HG03565 (cell line): ENCODE data around the gene CPTP.

Experiments
- ATAC-seq: cut with Tn5 transposase; IDR thresholded peaks from one replicate; pipeline ENCODE4 v1.9.1; 2021; ENCODE audit warnings: mild to moderate bottlenecking, moderate library complexity; ENCODE audit not compliant: unreplicated experiment

The CPTP gene

DNA sequence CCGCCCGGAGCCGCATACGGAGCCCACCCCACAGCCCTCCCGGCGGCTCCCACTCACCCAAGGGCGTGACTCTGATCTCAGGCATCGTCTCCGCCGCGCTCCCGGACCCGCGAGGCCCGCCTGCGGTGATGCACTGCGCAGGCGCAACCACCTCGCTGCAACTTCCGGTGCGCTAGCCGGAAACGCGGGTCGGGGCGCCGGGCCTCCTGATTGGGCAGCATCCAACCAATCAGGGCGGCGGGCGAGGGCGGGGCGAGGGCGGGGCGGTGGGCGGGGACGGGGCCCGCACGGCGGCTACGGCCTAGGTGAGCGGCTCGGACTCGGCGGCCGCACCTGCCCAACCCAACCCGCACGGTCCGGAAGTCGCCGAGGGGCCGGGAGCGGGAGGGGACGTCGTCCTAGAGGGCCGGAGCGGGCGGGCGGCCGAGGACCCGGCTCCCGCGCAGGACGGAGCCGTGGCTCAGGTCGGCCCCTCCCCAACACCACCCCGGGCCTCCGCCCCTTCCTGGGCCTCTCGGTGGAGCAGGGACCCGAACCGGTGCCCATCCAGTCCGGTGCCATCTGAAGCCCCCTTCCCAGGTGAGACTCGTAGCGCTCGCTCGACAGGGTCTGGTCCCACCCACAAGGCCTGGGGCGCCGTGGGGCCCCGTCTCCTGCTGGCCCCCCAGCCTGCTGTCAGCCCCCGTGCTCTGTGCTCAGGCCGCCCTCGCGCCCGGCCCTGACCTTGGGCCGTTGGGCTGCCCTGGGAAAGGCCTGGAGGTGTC is at the start of gene CPTP, which contains the start of gene INTS11:
CPTP (plus strand) TSS at position 279 of the 764 bp plus-strand sequence. CDS start 2,109 bp downstream, outside the sequence.
INTS11 (minus strand) TSS at position 137 of the 764 bp plus-strand sequence; CDS start at position 85, 52 bp downstream.
- peak; percentile 77 for ATAC-seq

DNA sequence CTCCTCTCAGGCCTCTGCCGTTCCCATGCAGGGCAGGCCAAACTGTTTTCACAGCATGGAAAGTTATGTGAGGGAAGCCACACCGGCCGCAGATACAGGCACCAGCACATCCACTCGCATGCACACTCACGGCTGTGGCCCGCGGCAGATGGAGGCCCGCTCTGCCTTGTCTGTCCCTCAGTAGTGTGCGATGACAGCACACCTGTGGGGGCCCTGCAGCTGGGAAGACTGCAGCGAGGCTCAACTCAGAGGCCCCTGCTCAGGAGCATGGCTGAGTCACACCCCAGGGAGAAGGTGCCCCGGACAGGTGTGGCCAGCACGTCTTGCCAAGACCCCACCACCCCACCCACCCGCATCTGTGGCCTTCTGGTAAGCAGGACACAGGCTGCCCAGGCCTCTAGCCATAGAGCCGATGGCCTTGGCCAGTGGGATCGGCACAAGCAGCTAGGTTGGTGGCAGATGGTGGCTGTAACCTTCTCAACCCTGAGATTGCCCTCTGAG is 49.6 kb upstream of the CPTP start:
- no peak for ATAC-seq

DNA sequence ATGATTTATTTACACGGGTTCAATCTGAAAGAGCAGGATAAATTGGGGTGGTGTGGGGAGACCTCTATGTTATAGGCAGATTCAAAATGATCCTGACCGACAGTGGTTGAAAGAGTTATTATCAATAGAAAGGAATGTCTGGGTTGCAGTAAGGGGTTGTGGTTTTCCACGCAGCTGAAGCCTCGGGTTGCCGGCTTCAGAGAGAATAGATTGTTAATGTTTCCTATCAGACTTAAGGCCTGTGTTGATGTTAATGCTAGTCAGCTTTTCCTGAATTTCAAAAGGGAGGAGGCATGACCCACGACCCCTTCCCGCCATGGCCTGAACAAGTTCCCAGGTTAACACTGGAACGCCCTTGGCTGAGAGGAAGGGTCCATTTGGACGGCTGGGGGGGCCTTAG is 48.8 kb upstream of the CPTP start:
- no peak for ATAC-seq

DNA sequence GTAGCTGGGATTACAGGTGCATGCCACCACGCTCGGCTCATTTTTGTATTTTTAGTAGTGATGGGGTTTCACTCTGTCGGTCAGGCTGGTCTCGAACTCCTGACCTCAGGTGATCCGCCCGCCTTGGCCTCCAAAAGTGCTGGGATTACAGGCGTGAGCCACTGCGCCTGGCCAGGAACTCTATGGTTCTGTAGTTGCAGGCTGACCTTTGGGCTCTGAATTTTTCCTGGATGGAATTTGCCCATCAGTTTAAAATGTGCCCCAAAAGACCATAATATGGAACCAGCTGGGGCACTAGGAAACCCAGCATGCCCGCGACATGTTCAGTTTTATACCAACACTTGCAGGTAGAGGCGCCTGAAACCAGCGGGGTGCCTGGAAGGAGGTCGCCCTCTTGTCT is 46.0 kb upstream of the CPTP start:
- no peak for ATAC-seq

DNA sequence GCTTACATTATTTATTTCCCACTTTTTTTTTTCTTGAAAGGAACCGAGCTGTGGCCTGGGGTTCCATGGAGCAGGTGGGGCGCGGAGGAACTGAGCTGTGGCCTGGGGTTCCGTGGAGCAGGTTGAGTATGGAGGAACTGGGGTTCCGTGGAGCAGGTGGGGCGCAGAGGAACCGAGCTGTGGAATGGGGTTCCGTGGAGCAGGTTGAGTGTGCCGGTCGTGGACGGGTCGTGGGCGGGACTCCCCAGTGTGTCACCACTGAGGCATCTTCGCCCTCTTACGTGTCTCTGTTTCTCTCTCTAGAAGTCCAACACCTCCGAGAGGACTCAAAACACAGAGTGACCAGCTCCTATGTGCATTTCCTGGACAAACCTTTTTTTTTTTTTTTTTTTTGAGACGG is 45.6 kb upstream of the CPTP start:
- no peak for ATAC-seq

DNA sequence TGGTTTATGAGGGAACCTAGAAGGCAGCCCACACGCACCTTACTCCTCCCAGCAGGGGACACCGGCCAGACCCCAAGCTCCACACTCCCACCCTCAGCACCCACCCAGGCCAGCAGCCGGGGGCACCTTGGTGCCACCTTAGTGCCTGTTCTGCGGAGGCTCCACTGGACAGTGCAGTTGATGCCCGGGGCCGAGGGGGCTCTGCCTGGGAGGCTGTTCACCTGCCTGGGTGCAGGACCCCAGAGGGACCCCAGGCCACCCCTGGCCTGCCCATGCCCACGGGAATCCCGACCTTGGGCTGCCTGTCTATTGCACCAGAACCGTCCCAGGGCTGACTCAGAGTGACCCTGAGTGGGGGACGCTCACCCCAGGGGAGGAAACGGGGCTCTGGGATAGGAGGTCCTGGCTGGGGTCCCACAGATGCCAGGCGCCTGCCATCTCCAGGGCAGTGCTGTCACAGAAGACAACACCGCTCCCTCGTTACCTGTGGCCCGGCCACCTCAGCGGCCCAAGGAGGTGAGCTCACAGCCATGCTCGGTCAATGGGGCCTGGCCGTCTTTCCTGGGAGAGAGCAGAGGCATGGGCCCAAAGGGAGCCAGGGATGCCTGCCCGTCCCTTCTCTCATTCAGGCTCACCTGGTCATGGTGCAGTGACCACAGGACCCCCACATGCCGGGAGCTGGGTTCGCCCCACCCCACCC is 43.7 kb upstream of the CPTP start:
- no peak for ATAC-seq

DNA sequence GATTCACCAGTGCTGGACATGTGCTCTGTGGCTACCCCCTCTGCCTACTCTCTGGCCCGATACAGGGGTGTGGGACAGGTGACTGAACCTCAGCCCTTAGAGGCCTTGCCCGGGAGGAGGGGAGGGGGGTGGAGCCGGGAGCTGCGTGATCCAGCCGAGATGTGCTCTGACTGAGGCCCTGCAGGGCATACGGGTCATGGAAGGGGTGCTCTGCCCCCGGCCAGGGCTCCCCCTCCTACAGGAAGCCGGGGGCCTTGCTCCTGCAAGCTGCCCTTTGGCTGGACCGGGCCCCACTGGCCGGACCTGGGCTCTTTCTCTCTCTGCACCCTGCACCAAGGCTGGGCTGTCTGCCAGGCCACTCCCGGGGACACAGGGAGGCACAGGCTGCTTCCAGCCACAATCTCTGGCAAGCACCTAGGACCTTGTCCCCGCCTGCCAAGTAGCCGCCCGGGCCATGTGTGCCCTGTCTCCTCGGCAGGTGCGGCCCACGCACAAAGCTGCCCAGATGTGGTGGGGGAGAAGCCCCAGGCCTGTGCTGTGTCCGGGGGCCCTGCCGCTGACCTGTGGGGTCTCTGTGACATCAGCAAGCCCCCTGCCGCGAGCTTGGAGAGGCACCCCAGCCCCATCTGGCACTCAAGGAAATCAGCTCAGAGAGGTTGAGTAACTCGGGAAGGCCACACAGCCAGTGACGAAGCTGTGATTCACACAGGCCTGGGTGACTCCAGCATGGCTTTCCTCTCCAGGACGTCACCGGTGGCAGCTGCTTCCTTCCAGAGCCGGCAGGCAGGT is 42.9 kb upstream of the CPTP start:
- no peak for ATAC-seq

DNA sequence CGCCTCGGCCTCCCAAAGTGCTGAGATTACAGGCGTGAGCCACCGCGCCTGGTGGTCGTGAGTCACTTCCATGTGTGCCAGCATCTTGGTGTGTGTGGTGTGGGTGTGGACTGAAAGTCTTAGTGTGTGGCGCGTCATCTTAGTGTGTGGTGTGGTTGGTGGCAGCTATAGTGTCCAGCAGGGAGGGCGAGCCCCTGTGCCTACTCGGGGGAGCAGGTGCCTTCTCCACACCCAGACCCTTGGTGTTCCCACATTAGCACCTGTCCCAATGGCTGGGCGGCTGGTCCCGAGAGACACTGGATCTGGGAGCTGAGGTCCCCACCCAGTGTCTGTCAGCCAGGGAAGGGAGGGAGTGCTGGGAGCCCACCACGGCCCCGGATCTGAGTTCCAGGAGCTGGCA is 41.6 kb upstream of the CPTP start:
- ATAC-seq, result no peak

DNA sequence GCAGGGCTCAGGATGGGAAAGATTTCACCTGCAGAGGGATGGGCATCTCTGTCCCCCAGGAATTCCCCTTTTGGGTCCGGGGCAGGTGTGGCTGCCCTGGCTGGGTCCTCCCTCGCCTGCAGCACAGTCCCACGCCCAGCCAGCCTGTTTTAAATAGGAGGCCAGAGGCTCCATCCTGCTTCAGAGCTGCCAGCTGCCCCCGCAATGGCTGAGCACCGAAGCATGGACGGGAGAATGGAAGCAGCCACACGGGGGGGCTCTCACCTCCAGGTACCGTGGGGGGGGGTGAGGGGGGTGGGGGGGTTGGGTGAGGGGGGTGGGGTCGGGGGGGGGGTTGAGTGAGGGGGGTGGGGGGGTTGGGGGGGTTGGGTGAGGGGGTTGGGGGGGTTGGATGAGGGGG is 40.8 kb upstream of the CPTP start:
- no peak for ATAC-seq

DNA sequence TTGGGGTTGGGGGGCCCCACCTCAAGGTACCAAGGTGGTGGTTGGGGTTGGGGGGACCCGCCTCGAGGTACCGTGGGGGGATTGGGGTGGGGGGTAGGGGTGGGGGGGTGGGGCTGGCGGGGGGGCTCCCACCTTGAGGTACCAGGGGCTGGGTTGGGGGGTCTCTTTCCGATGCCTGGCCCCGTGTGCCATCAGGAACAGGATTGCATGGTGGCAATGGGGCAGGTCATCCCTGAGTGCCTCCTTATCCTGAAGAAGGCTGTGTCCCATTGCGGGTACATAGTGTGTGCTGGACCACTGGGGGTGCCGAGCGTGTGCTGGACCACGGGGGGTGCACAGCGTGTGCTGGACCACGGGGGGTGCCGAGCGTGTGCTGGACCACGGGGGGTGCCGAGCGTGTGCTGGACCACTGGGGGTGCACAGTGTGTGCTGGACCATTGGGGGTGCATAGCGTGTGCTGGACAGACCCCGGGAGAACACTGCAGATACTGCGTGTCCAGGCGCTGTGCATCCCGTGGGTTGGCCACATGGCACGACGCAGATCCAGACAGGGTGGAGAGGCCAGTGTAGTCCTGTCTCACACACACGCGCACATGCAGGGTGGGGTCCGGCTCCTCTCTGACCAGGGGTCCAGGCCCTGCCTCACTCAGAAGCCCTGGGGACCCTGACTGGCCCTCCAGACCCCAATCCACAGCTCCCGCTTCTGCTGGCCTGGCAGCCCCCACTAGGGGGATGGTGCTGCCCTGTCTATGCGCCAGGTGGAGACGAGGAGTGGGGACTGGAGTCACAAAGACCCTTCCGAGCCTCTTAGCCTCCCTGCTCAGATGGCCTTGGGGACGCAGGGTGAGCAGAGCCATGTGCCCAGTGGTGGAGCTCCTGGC is 40.1 kb upstream of the CPTP start:
- ATAC-seq, result no peak

DNA sequence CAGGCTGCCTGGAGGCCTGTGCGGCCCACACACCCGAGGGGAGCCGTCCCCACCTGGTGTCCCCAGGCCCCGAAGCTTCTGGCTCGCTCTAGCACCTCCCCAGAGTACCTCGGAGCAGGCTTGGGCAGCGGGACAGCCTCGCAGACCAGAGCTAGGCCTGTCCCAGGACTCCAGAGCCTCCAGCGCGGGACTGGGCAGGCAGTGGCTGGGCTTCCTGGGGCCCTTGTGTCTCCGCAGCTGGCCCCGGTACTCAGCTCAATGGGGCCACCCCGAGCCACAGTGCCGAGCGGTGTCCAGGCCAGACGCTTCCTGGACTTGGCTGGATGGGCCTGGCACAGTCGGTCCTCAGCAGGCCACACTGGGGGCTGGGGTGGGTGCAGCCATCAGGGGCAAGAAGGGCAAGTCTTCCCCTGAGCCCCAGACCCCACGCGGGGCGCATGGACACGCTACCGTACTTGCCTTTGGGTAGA is 39.5 kb upstream of the CPTP start:
- ATAC-seq, result no peak

DNA sequence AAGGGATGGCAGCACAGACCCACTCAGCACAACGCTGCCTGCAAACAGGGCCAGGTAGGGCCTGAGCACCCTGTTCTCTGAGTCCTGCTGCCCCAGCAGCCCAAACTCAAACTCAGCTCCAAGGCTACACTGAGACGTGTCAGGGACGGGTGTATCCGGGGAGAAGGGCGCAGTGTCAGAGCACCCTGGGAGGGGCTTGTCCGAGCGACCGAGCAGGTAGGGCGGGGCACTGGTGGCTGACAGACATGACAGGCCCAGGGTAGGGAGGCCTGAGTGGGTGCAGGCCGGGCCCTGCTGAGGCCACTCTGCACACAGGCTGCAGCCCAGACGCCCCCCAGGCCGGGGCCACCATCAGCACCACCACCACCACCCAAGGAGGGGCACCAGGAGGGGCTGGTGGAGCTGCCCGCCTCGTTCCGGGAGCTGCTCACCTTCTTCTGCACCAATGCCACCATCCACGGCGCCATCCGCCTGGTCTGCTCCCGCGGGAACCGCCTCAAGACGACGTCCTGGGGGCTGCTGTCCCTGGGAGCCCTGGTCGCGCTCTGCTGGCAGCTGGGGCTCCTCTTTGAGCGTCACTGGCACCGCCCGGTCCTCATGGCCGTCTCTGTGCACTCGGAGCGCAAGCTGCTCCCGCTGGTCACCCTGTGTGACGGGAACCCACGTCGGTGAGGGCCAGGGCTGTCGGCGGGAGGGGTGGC is 38.8 kb upstream of the CPTP start:
- no peak for ATAC-seq

DNA sequence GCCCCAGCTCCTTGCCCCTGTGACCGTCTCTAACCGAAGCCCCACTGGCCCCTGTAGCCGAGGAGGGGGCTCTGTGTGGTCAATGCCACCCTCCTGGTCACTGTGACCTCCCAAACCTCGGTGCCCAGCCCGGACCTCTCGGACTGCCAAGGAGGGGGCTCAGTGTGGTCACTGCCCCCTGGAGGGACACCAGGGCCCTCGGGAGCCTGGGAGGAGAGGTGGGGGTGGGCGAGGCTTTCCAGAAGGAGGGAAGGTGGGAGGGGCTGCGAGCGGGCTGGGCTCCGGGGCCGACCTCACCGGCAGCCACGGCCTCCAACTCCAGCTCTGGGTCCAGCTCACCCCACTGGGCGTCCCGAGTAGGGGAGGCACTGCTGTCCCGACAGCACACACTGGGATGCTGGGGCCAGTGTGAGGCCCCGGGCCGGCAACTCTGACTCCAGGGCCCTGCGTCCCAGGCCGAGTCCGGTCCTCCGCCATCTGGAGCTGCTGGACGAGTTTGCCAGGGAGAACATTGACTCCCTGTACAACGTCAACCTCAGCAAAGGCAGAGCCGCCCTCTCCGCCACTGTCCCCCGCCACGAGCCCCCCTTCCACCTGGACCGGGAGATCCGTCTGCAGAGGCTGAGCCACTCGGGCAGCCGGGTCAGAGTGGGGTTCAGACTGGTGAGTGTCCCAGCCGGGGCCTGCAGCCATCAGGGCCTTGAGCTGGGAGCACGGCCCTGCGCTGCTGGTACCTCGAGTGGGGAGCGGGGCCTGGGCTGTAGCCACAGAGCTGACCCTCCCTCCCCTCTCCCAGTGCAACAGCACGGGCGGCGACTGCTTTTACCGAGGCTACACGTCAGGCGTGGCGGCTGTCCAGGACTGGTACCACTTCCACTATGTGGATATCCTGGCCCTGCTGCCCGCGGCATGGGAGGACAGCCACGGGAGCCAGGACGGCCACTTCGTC is 38.0 kb upstream of the CPTP start:
- ATAC-seq, result no peak

DNA sequence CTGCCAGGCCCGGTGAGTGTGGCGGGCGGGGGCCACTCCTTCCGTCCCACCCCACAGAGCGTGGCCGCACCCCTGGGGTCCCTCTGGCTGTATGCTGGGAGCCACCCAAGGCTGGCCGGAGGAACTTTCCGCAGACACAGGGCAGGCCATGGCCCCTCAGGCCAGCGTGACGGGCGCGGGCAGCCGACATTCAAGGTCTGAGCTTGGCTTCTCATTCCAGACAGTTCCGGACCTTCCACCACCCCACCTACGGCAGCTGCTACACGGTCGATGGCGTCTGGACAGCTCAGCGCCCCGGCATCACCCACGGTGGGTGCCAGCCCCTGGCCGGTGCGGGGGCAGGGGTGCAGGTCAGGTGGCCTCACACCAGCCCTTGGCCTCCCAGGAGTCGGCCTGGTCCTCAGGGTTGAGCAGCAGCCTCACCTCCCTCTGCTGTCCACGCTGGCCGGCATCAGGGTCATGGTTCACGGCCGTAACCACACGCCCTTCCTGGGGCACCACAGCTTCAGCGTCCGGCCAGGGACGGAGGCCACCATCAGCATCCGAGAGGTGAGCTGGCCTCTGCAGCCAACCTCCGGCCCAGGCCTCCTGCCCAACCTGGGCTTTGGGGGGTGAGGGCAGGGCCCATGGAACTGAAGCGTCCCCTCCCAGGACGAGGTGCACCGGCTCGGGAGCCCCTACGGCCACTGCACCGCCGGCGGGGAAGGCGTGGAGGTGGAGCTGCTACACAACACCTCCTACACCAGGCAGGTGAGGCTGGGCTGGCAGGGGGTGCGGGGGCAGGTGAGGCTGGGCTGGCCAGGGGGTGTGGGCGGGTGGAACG is 37.1 kb upstream of the CPTP start:
- no peak for ATAC-seq

DNA sequence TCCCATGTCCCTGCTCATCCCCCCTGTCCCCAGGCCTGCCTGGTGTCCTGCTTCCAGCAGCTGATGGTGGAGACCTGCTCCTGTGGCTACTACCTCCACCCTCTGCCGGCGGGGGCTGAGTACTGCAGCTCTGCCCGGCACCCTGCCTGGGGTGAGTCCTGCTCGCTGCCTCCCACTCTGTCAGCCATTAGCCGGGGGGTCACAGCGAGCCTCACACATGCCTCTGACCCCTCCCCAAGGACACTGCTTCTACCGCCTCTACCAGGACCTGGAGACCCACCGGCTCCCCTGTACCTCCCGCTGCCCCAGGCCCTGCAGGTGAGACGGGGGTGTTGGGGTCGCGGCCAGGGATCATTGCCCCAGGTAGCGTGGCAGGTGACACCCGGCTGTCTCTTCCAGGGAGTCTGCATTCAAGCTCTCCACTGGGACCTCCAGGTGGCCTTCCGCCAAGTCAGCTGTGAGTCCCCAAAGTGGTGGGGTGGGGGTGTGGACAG is 34.3 kb upstream of the CPTP start:
- ATAC-seq, result no peak

DNA sequence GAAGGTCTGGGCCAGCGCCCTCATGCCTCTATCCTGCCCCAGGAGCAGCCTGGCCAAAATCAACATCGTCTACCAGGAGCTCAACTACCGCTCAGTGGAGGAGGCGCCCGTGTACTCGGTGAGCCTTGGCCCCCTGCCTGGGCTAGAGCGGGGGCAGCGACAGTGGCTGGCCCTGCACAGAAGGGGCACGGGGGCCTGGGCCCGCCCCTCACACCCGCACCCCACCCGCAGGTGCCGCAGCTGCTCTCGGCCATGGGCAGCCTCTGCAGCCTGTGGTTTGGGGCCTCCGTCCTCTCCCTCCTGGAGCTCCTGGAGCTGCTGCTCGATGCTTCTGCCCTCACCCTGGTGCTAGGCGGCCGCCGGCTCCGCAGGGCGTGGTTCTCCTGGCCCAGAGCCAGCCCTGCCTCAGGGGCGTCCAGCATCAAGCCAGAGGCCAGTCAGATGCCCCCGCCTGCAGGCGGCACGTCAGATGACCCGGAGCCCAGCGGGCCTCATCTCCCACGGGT is 33.5 kb upstream of the CPTP start:
- ATAC-seq, result no peak
